Upper lobe of left lung (tissue), 6 donors: ENCODE measurements around the gene MAEA. TPM values are rescaled to one million over a fixed set of nuclear protein-coding genes. Genes with fewer than 3 reads are reported as not detected.

Experiments
- ATAC-seq, 2 donors: fragments of 200-7000 bp; cut with Tn5 transposase; one replicate each; pipeline ENCODE4 v1.9.1; 2022; ENCODE audit warnings: mild to moderate bottlenecking in 2 of 2, moderate library complexity in 2 of 2; ENCODE audit not compliant: low FRiP score in 2 of 2
- DNase-seq, 2 donors: peaks; one replicate each; pipeline ENCODE4 v3.0.0-alpha.2; 2019 to 2020
- H3K27ac ChIP-seq, 4 donors: fragments of 200-600 bp; sonication (generic); one replicate each; pipeline ENCODE4 v1.5.1; 2016 to 2019
- H3K27me3 ChIP-seq, 4 donors: fragments of 200-600 bp; sonication (generic); one replicate each; pipeline ENCODE4 v1.5.1; 2017 to 2019
- H3K36me3 ChIP-seq, 4 donors: fragments of 200-600 bp; sonication (generic); one replicate each; pipeline ENCODE4 v1.5.1; 2016 to 2019
- H3K4me1 ChIP-seq, 4 donors: fragments of 200-600 bp; sonication (generic); one replicate each; pipeline ENCODE4 v1.5.1; 2018 to 2019
- H3K4me3 ChIP-seq, 4 donors: fragments of 200-600 bp; sonication (generic); one replicate each; pipeline ENCODE4 v1.5.1; 2017 to 2019; ENCODE audit warnings: mild to moderate bottlenecking in 2 of 4, moderate library complexity in 1 of 4
- H3K9me3 ChIP-seq, 4 donors: fragments of 200-600 bp; sonication (generic); one replicate each; pipeline ENCODE4 v1.5.1; 2018 to 2019
- EP300 ChIP-seq, 4 donors: sonication (generic); formaldehyde crosslinking; IDR thresholded peaks; one replicate each; pipeline ENCODE4 v1.5.1; 2017; ENCODE audit warnings: antibody characterized with exemption in 4 of 4, control low read depth in 2 of 4
- POLR2A ChIP-seq, 4 donors: fragments of 450-650 bp; IDR thresholded peaks; one replicate each; pipeline ENCODE4 v1.5.1; 2016 to 2017; ENCODE audit warnings: antibody characterized with exemption in 4 of 4, mild to moderate bottlenecking in 2 of 4
- POLR2AphosphoS5 ChIP-seq, 2 donors: sonication (generic); formaldehyde crosslinking; IDR thresholded peaks; one replicate each; pipeline ENCODE4 v1.5.1; 2017; ENCODE audit warnings: antibody characterized with exemption in 2 of 2
- WGBS, 2 donors: methylation state at CpG; one replicate each; pipeline ENCODE4 v1.1.5; 2017 to 2018; 5-methylcytosine and 5-hydroxymethylcytosine counted together
- total RNA-seq, 6 donors: library from RNA; depleted of rRNA in 4 of 6; stranded (reverse); fragments of >200 nt in 4 of 6; gene quantifications; one replicate each; pipeline versions ENCODE4 v1.1.0 to v1.2.1, GENCODE V29; 2016 to 2021
- TF ChIP-seq, protein P1 (sequence below), 6 experiments: fragments of 450-650 bp in 4 of 6; fragments of 200-600 bp in 2 of 6; sonication (generic) in 2 of 6; IDR thresholded peaks; one replicate each; pipeline ENCODE4 v1.5.1; 2016 to 2019; ENCODE audit warnings: antibody characterized with exemption in 6 of 6
- donor health status: DM: no; HTN: no; CAD: no; lungs with moderate emphysema.
- donor health status: DM: no; HTN: yes; CAD: no; lungs with severe emphysema.

The MAEA gene
- total RNA-seq = 100 to 1,000 TPM in 1 of 6 donors, 10 to 100 TPM in 5; 58.5 to 289 (median 73.0) TPM

DNA sequence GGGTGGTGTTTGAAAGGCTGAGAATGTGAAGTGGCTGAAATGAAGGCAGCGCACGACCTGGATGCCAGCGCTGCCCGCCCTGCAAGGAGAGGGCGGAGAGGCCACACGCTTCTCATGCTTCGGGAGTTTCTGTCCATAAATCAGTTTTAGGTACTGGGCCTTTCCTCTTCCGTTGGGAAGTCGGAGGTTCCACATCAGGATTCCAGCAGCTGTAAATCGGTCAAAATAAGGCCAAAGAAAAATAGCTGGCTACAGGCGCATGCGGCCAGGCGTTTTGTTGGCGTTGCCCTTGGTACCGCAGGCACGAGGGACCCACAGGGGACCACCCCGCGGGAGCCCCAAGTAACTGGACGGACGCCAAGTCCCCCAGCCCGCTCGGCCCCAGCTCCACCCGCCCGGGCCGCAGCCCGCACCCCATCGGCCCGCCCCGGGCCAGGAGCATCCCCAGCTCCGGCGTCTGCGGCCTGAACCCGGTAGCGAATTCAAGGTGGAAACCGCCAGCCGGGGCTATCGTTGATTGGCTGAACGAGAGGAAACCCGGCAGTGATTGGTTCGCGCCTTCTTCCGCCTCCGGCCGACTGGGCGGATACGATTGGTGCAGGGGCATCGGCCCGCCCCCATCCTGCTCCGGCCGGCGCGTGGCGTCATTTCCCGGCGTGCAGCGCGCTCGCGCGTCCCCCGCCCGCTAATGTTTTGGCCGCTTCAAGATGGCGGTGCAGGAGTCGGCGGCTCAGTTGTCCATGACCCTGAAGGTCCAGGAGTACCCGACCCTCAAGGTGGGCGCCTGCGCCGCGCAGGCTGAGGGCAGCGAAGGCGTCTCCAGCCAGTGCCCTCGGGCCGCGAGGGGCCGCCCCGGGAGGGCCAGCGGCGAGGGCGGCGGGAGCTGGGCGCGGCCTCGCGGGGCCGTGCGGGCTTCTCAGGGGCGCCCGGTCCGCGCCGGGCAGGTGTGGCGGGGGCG lies at the start of gene MAEA:
Gene MAEA (plus strand): TSS at position 685 of the 958 bp plus-strand sequence. CDS start 23 bp downstream, at position 708.
- Histone ChIP-seq H3K9me3 (no peaks in the 10 kb centered on the region), H3K4me3 (peak within 1 kb of the TSS; percentile 86 to 98 (median 96)), H3K27me3 (no peaks in the 10 kb centered on the region), H3K4me1 (peaks cover 25 to 48% (median 33%) of the 10 kb centered on the region in 4 donors), H3K27ac (peak within 1 kb of the TSS; percentile 68 to 94 (median 88)), H3K36me3 (peaks cover 0 to 4% (median 0%) of the 10 kb centered on the region in 4 donors)
- DNase-seq (peak; percentile 95 to 99), ATAC-seq (peak; percentile 98 to 99)
- TF ChIP-seq POLR2AphosphoS5 (IDR thresholded peaks at IDR 0.05) = peak; percentile 55 to 91
- TF ChIP-seq, protein P1, sequence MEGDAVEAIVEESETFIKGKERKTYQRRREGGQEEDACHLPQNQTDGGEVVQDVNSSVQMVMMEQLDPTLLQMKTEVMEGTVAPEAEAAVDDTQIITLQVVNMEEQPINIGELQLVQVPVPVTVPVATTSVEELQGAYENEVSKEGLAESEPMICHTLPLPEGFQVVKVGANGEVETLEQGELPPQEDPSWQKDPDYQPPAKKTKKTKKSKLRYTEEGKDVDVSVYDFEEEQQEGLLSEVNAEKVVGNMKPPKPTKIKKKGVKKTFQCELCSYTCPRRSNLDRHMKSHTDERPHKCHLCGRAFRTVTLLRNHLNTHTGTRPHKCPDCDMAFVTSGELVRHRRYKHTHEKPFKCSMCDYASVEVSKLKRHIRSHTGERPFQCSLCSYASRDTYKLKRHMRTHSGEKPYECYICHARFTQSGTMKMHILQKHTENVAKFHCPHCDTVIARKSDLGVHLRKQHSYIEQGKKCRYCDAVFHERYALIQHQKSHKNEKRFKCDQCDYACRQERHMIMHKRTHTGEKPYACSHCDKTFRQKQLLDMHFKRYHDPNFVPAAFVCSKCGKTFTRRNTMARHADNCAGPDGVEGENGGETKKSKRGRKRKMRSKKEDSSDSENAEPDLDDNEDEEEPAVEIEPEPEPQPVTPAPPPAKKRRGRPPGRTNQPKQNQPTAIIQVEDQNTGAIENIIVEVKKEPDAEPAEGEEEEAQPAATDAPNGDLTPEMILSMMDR (IDR thresholded peaks at IDR 0.05) = peak in 1 of 6 experiments; percentile 4
- TF ChIP-seq POLR2A (IDR thresholded peaks at IDR 0.05) = peak in 3 of 4 donors; percentile 81 to 85 (median 82)
- no peak for TF ChIP-seq EP300 (IDR thresholded peaks at IDR 0.05)
- 1 to 3% methylated on average over 35 to 47 of the region's 95 CpGs for WGBS, 2 donors

DNA sequence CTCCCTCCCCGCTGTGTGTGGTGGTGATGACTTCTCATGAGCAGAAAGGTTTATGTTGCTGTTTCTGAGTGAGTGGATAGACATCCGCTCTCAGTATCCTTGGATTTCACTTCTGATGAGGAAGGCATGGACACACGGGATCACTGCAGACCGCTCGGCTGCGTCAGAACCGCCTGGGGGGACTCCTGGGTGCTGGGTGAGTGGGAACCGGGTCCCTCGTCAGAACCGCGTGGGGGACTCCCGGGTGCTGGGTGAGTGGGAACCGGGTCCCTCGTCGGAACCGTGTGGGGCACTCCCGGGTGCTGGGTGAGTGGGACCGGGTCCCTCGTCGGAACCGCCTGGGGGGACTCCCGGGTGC lies 49.8 kb upstream of the MAEA start:
- H3K9me3 ChIP-seq = no peaks in the 10 kb centered on the region
- H3K4me1 ChIP-seq = peaks cover 32 to 39% (median 33%) of the 10 kb centered on the region in 4 donors
- TF ChIP-seq EP300 (IDR thresholded peaks at IDR 0.05) = no peak
- 91 to 94% methylated on average over 10 to 16 of the region's 22 CpGs for WGBS, 2 donors
- DNase-seq (peak in 1 of 2 donors; percentile 52), ATAC-seq (no peak)
- no peak overlapping the region for H3K4me3 ChIP-seq
- H3K36me3 ChIP-seq = peaks cover 15 to 64% (median 52%) of the 10 kb centered on the region in 4 donors
- no peaks in the 10 kb centered on the region for H3K27me3 ChIP-seq
- H3K27ac ChIP-seq = no peak overlapping the region

DNA sequence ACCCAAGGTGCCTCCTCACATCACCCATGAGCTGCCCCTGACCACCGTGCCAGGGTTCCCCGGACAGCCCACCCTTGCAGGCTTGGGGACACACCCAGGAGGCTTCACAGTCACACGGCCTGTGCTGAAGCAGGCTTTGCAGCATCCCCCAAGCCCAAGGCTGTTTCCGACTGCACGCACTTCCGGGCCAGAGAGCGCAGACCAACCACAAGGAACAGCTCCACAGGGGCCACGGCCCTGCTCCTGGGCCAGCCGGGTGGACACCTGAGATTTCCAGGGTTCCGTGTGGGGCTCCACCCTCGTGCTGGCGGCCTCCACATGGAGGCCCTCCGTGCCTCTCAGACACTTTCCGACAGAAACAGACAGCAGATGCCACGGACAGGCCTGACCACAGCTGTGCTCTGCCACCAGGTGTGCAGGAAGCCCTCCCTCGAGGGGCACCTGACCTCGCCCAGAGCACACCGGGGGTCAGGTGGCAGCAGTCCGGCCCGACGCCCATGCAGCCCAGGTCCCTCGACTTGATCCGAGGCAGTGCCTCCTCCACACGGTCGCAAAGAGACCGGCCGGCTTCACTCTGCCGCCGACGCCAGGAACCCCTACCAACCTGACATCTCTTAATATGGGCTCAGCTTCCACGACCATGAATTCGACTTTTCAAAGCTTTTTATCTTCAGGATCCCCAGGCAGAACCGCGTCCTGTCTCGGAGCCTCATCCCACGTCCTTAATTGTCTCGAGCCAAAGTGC lies 48.8 kb upstream of the MAEA start:
- WGBS, 2 donors = 90 to 92% methylated on average over 22 to 36 of the region's 37 CpGs
- ATAC-seq (no peak), DNase-seq (peak; percentile 13 to 64)
- H3K27me3 ChIP-seq = no peaks in the 10 kb centered on the region
- no peak overlapping the region for H3K4me3 ChIP-seq
- TF ChIP-seq POLR2AphosphoS5 (IDR thresholded peaks at IDR 0.05) = no peak
- TF ChIP-seq POLR2A (IDR thresholded peaks at IDR 0.05) = no peak
- TF ChIP-seq, protein P1 (IDR thresholded peaks at IDR 0.05) = no peak
- no peak for TF ChIP-seq EP300 (IDR thresholded peaks at IDR 0.05)
- H3K4me1 ChIP-seq = peaks cover 40 to 47% (median 43%) of the 10 kb centered on the region in 4 donors
- H3K9me3 ChIP-seq = no peaks in the 10 kb centered on the region
- H3K36me3 ChIP-seq = peaks cover 11 to 54% (median 42%) of the 10 kb centered on the region in 4 donors
- no peak overlapping the region for H3K27ac ChIP-seq

DNA sequence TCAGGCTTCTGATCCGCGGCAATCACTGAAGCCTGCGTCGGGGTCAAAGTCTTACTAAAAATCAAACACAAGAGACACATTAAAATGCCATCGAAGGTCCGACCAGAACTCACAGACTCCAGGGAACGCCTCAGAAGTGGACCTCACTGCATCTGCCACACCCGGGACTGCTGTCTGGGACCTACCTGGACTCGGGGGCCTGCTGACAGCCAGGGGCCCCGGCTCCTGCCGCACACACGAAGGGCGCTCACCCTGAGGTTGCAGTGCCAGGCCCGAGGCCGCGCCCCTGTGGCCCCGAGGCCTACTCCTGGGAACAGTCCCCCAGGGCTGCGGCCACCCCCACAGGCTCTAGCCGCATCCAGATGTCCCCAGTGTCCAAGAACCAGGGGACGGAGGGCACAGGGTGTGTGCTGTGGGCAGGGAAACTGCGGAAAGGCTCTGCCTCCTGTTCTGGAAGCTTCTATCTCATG lies 48.2 kb upstream of the MAEA start:
- TF ChIP-seq POLR2A (IDR thresholded peaks at IDR 0.05) (no peak), EP300 (IDR thresholded peaks at IDR 0.05) (no peak), POLR2AphosphoS5 (IDR thresholded peaks at IDR 0.05) (no peak)
- TF ChIP-seq, protein P1 (IDR thresholded peaks at IDR 0.05) = no peak
- DNase-seq = peak in 1 of 2 donors; percentile 64
- no peak for ATAC-seq
- H3K27me3 ChIP-seq = no peaks in the 10 kb centered on the region
- 92 to 95% methylated on average over 6 to 21 of the region's 21 CpGs for WGBS, 2 donors
- no peak overlapping the region for H3K4me3 ChIP-seq
- no peaks in the 10 kb centered on the region for H3K9me3 ChIP-seq
- peaks cover 8 to 48% (median 36%) of the 10 kb centered on the region in 4 donors for H3K36me3 ChIP-seq
- H3K27ac ChIP-seq = no peak overlapping the region
- H3K4me1 ChIP-seq = peaks cover 46 to 53% (median 49%) of the 10 kb centered on the region in 4 donors
